Measurements from ENCODE around the gene HSD17B10. TPM values are rescaled to one million over a fixed set of nuclear protein-coding genes. Genes with fewer than 3 reads are reported as not detected.

HSD17B10 gene
- total RNA-seq, 1 experiment from 2014 or later, result 127 TPM

GRCh38 chrX:53449632-53450031 is 15.5 kb upstream of the HSD17B10 start:
- Mint-ChIP-seq H3K36me3 (ENCODE audit: insufficient read depth, unreplicated experiment) (no peaks in the 10 kb centered on the region), H3K4me1 (ENCODE audit: low read depth, unreplicated experiment) (no peaks in the 10 kb centered on the region), H3K4me3 (ENCODE audit: low read depth, unreplicated experiment) (no peak overlapping the region), H3K9me3 (ENCODE audit: low read depth, unreplicated experiment) (no peaks in the 10 kb centered on the region), H3K27me3 (ENCODE audit: unreplicated experiment) (peaks cover 13% of the 10 kb centered on the region), H3K27ac (ENCODE audit: unreplicated experiment) (no peak overlapping the region)
- CTCF ChIA-PET, result no interaction called here
- intact Hi-C loops (cut with micrococcal nuclease; ENCODE audit: unreplicated experiment), result no loop called here
- no TSS peak for BruUV-seq (replicated peaks)
- no peak for DNase-seq
- TF ChIP-seq, protein P1, sequence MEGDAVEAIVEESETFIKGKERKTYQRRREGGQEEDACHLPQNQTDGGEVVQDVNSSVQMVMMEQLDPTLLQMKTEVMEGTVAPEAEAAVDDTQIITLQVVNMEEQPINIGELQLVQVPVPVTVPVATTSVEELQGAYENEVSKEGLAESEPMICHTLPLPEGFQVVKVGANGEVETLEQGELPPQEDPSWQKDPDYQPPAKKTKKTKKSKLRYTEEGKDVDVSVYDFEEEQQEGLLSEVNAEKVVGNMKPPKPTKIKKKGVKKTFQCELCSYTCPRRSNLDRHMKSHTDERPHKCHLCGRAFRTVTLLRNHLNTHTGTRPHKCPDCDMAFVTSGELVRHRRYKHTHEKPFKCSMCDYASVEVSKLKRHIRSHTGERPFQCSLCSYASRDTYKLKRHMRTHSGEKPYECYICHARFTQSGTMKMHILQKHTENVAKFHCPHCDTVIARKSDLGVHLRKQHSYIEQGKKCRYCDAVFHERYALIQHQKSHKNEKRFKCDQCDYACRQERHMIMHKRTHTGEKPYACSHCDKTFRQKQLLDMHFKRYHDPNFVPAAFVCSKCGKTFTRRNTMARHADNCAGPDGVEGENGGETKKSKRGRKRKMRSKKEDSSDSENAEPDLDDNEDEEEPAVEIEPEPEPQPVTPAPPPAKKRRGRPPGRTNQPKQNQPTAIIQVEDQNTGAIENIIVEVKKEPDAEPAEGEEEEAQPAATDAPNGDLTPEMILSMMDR (IDR thresholded peaks at IDR 0.05; ENCODE audit: unreplicated experiment), result no peak

- no peak for DNase-seq
- Mint-ChIP-seq H3K9me3 (ENCODE audit: low read depth, unreplicated experiment) (no peaks in the 10 kb centered on the region), H3K4me3 (ENCODE audit: low read depth, unreplicated experiment) (no peak overlapping the region), H3K4me1 (ENCODE audit: low read depth, unreplicated experiment) (no peaks in the 10 kb centered on the region), H3K27me3 (ENCODE audit: unreplicated experiment) (peaks cover 13% of the 10 kb centered on the region), H3K27ac (ENCODE audit: unreplicated experiment) (no peak overlapping the region), H3K36me3 (ENCODE audit: insufficient read depth, unreplicated experiment) (no peaks in the 10 kb centered on the region)
- no TSS peak for BruUV-seq (replicated peaks)
- CTCF ChIA-PET, result interaction anchor here (0.5 to 0.6 kb wide), 2 partner anchors 11 to 141 kb away, joined by 3 to 5 read pairs; no protein-coding TSS in a partner anchor
- intact Hi-C loops (cut with micrococcal nuclease; ENCODE audit: unreplicated experiment), result loop anchor here (2.0 kb wide), 1 partner anchor 131 kb away; no protein-coding TSS in a partner anchor
- TF ChIP-seq, protein P1 (IDR thresholded peaks at IDR 0.05; ENCODE audit: unreplicated experiment), result no peak
These were observed 13.3 kb upstream of the HSD17B10 start for GRCh38 chrX:53447441-53447840.

DNA sequence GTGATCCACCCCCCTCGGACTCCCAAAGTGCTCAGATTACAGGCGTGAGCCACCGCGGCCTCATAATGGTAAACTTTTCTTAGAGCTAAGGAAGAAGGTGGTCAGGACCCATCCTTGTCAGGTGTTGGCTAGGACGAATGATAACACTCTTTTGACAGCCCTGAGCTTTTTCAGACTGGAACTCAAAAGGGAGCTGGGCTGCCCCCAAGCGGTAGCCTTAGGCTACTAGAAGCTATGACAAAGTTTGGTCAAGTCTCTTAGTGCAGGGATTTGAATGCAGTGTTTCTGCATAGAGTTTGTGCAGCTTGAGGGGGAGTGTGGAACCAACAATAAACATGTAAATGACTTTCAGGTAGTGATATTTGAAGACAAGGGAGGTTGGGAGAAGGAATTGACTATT is 11.8 kb upstream of the HSD17B10 start:
- peak; percentile 52 for DNase-seq
- BruUV-seq (replicated peaks), result no TSS peak
- peaks cover 11% of the 10 kb centered on the region for H3K36me3 Mint-ChIP-seq (ENCODE audit: insufficient read depth, unreplicated experiment)
- intact Hi-C loops (cut with micrococcal nuclease; ENCODE audit: unreplicated experiment), result loop anchor here (2.0 kb wide), 1 partner anchor 129 kb away; no protein-coding TSS in a partner anchor
- H3K9me3 Mint-ChIP-seq (ENCODE audit: low read depth, unreplicated experiment), result no peaks in the 10 kb centered on the region
- CTCF ChIA-PET, result interaction anchor here (0.6 to 1.8 kb wide), 6 partner anchors 9 to 131 kb away, joined by 3 to 9 read pairs (median 5); partner anchors contain the start of gene SMC1A
- H3K4me1 Mint-ChIP-seq (ENCODE audit: low read depth, unreplicated experiment), result no peaks in the 10 kb centered on the region
- H3K27me3 Mint-ChIP-seq (ENCODE audit: unreplicated experiment), result peaks cover 11% of the 10 kb centered on the region
- TF ChIP-seq, protein P1 (IDR thresholded peaks at IDR 0.05; ENCODE audit: unreplicated experiment), result no peak
- H3K4me3 Mint-ChIP-seq (ENCODE audit: low read depth, unreplicated experiment), result no peak overlapping the region
- no peak overlapping the region for H3K27ac Mint-ChIP-seq (ENCODE audit: unreplicated experiment)

DNA sequence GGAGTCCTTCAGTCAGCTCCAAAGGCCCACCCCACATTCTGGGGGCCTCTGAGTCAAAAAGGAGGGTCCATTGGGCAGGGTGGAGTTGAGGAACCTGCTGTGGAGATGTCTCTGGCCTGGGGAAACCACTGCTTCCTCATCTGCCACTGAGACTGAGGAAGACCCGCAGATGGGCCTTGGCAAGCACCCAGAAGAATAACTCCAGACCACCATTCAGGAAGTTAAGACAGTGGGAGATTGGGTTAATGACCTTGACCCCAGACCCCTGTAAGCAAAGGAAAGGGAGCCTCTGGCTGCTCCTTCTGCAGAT is 8.1 kb upstream of the HSD17B10 start:
- DNase-seq, result no peak
- BruUV-seq (replicated peaks), result no TSS peak
- peaks cover 18% of the 10 kb centered on the region for H3K27me3 Mint-ChIP-seq (ENCODE audit: unreplicated experiment)
- peak overlapping the region; percentile 70 for H3K4me3 Mint-ChIP-seq (ENCODE audit: low read depth, unreplicated experiment)
- H3K9me3 Mint-ChIP-seq (ENCODE audit: low read depth, unreplicated experiment), result no peaks in the 10 kb centered on the region
- CTCF ChIA-PET, result no interaction called here
- peaks cover 9% of the 10 kb centered on the region for H3K4me1 Mint-ChIP-seq (ENCODE audit: low read depth, unreplicated experiment)
- H3K27ac Mint-ChIP-seq (ENCODE audit: unreplicated experiment), result no peak overlapping the region
- H3K36me3 Mint-ChIP-seq (ENCODE audit: insufficient read depth, unreplicated experiment), result peaks cover 19% of the 10 kb centered on the region
- TF ChIP-seq, protein P1 (IDR thresholded peaks at IDR 0.05; ENCODE audit: unreplicated experiment), result no peak
- intact Hi-C loops (cut with micrococcal nuclease; ENCODE audit: unreplicated experiment), result no loop called here
